HepG2 (cell line): ENCODE results near the gene VEZT. TPM values are rescaled to one million over a fixed set of nuclear protein-coding genes. Genes with fewer than 3 reads are reported as not detected.

Experiments used
- AFF4 ChIP-seq: sonication (generic); formaldehyde crosslinking; IDR thresholded peaks from 2 replicates; pipeline ENCODE4 v1.4.0; 2020; ENCODE audit warnings: missing genetic modification reagents
- KAT7 ChIP-seq: IDR thresholded peaks from 2 replicates; pipeline ENCODE4 v1.6.1; 2018; ENCODE audit warnings: borderline replicate concordance, missing compliant biosample characterization
- KLF9 ChIP-seq: IDR thresholded peaks from 2 replicates; pipeline ENCODE4 v1.6.1; 2016; ENCODE audit warnings: low read depth
- NBN ChIP-seq: fragments of 450-650 bp; conservative IDR thresholded peaks from 2 replicates; pipeline ENCODE4 v1.6.1; 2017
- PATZ1 ChIP-seq: sonication (generic); formaldehyde crosslinking; IDR thresholded peaks from 2 replicates; pipeline ENCODE4 v1.4.0; 2020; ENCODE audit warnings: missing genetic modification reagents
- RFXAP ChIP-seq: sonication (generic); formaldehyde crosslinking; IDR thresholded peaks from 2 replicates; pipeline ENCODE4 v1.4.0; 2020; ENCODE audit warnings: missing genetic modification reagents, borderline replicate concordance
- SSRP1 ChIP-seq: IDR thresholded peaks from 2 replicates; pipeline ENCODE4 v1.6.1; 2016; ENCODE audit warnings: control low read depth
- TGIF2 ChIP-seq: IDR thresholded peaks from 2 replicates; pipeline ENCODE4 v1.6.1; 2016; ENCODE audit warnings: control low read depth, missing compliant biosample characterization
- ZBTB7A ChIP-seq: sonication (generic); formaldehyde crosslinking; IDR thresholded peaks from 2 replicates; pipeline ENCODE4 v1.8.0; 2022; ENCODE audit warnings: mild to moderate bottlenecking, missing genetic modification reagents
- ZEB1 ChIP-seq: IDR thresholded peaks from 2 replicates; pipeline ENCODE4 v1.6.1; 2012; ENCODE audit warnings: mild to moderate bottlenecking, low read depth, inconsistent platforms; ENCODE audit not compliant: insufficient replicate concordance
- ZNF138 ChIP-seq: sonication (generic); formaldehyde crosslinking; IDR thresholded peaks from 2 replicates; pipeline ENCODE4 v1.5.0; 2020; ENCODE audit warnings: mild to moderate bottlenecking, low read depth, missing genetic modification reagents
- ZNF317 ChIP-seq: sonication (generic); formaldehyde crosslinking; IDR thresholded peaks from 2 replicates; pipeline ENCODE4 v1.5.0; 2020; ENCODE audit warnings: mild to moderate bottlenecking, missing genetic modification reagents
- ZNF558 ChIP-seq: sonication (generic); formaldehyde crosslinking; IDR thresholded peaks from 2 replicates; pipeline ENCODE4 v1.9.0; 2022; ENCODE audit warnings: mild to moderate bottlenecking, missing genetic modification reagents, borderline replicate concordance
- ZNF598 ChIP-seq: sonication (generic); formaldehyde crosslinking; IDR thresholded peaks from 2 replicates; pipeline ENCODE4 v1.5.1; 2020; ENCODE audit warnings: mild to moderate bottlenecking, missing genetic modification reagents, borderline replicate concordance
- ZNF775 ChIP-seq: sonication (generic); formaldehyde crosslinking; IDR thresholded peaks from 2 replicates; pipeline ENCODE4 v1.4.0; 2020; ENCODE audit warnings: missing genetic modification reagents, mild to moderate bottlenecking, moderate library complexity, borderline replicate concordance
- ZNF777 ChIP-seq: sonication (generic); formaldehyde crosslinking; IDR thresholded peaks from 2 replicates; pipeline ENCODE4 v1.4.0; 2020; ENCODE audit warnings: missing genetic modification reagents
- ZSCAN30 ChIP-seq: sonication (generic); formaldehyde crosslinking; IDR thresholded peaks from 2 replicates; pipeline ENCODE4 v1.5.0; 2020; ENCODE audit warnings: mild to moderate bottlenecking, missing genetic modification reagents
- polyA plus RNA-seq, 8 experiments: library from polyadenylated mRNA; depleted of rRNA in 3 of 8; stranded (reverse) in 7 of 8; unstranded in 1 of 8; fragments of >200 nt; fragmentation: Illumina TruSeq in 4 of 8; extraction: Trizol in 4 of 8; gene quantifications; 2 replicates each; pipeline versions ENCODE4 v1.2.1 to v1.2.3, GENCODE V29; 2011 to 2016; ENCODE audit warnings: low read depth in 4 of 8, missing spikeins in 1 of 8, mixed read lengths in 1 of 8; ENCODE audit not compliant: insufficient read depth in 1 of 8
- total RNA-seq, 5 experiments: library from RNA; depleted of rRNA; stranded (reverse); fragments of >200 nt; fragmentation: Illumina TruSeq; extraction: Trizol; gene quantifications; 2 replicates each; pipeline ENCODE4 v1.2.3, GENCODE V29; 2016; ENCODE audit warnings: low read depth in 1 of 5
- TF ChIP-seq, protein P1 (sequence below): sonication (generic); formaldehyde crosslinking; IDR thresholded peaks from 2 replicates; pipeline ENCODE4 v1.4.0; 2020; ENCODE audit warnings: low read depth, mild to moderate bottlenecking, missing genetic modification reagents
- TF ChIP-seq, protein P2 (sequence below): sonication (generic); formaldehyde crosslinking; IDR thresholded peaks from 2 replicates; pipeline ENCODE4 v1.4.0; 2020; ENCODE audit warnings: missing genetic modification reagents, borderline replicate concordance

Gene VEZT
- total and polyA plus RNA-seq, 2 of the 13 experiments (the other 11 are each of a cell fraction or from before 2014, with no cell fraction given), result 35.5 to 51.6 TPM

- TF ChIP-seq ZNF558 (CRISPR knock-in tag), result peak; percentile 51; the same call in 1 of the 2 replicates
- no peak for TF ChIP-seq NBN
- TF ChIP-seq ZNF317 (CRISPR knock-in tag), result peak; percentile 68; the same call in 1 of the 2 replicates
- TF ChIP-seq TGIF2 (CRISPR knock-in tag), result 0 out of 2 replicates have a peak, but pooled peaks have one; percentile 9
- 0 out of 2 replicates have a peak, but pooled peaks have one; percentile 8 for TF ChIP-seq KLF9
- TF ChIP-seq, protein P1, sequence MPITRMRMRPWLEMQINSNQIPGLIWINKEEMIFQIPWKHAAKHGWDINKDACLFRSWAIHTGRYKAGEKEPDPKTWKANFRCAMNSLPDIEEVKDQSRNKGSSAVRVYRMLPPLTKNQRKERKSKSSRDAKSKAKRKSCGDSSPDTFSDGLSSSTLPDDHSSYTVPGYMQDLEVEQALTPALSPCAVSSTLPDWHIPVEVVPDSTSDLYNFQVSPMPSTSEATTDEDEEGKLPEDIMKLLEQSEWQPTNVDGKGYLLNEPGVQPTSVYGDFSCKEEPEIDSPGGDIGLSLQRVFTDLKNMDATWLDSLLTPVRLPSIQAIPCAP (CRISPR knock-in tag), result peak; percentile 2; the same call in 1 of the 2 replicates
- peak; percentile 63 for TF ChIP-seq ZNF777 (CRISPR knock-in tag)
- TF ChIP-seq, protein P2, sequence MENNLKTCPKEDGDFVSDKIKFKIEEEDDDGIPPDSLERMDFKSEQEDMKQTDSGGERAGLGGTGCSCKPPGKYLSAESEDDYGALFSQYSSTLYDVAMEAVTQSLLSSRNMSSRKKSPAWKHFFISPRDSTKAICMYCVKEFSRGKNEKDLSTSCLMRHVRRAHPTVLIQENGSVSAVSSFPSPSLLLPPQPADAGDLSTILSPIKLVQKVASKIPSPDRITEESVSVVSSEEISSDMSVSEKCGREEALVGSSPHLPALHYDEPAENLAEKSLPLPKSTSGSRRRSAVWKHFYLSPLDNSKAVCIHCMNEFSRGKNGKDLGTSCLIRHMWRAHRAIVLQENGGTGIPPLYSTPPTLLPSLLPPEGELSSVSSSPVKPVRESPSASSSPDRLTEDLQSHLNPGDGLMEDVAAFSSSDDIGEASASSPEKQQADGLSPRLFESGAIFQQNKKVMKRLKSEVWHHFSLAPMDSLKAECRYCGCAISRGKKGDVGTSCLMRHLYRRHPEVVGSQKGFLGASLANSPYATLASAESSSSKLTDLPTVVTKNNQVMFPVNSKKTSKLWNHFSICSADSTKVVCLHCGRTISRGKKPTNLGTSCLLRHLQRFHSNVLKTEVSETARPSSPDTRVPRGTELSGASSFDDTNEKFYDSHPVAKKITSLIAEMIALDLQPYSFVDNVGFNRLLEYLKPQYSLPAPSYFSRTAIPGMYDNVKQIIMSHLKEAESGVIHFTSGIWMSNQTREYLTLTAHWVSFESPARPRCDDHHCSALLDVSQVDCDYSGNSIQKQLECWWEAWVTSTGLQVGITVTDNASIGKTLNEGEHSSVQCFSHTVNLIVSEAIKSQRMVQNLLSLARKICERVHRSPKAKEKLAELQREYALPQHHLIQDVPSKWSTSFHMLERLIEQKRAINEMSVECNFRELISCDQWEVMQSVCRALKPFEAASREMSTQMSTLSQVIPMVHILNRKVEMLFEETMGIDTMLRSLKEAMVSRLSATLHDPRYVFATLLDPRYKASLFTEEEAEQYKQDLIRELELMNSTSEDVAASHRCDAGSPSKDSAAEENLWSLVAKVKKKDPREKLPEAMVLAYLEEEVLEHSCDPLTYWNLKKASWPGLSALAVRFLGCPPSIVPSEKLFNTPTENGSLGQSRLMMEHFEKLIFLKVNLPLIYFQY, result 0 out of 2 replicates have a peak, but pooled peaks have one; percentile 11
- 0 out of 2 replicates have a peak, but pooled peaks have one; percentile 3 for TF ChIP-seq ZNF598 (CRISPR knock-in tag)
- TF ChIP-seq ZSCAN30 (CRISPR knock-in tag), result 0 out of 2 replicates have a peak, but pooled peaks have one; percentile 68
- TF ChIP-seq ZNF775, result no peak
- TF ChIP-seq ZEB1, result peak; percentile 34
- TF ChIP-seq ZNF138 (CRISPR knock-in tag), result no peak
- peak; percentile 10; the same call in 1 of the 2 replicates for TF ChIP-seq PATZ1 (CRISPR knock-in tag)
- TF ChIP-seq ZBTB7A (CRISPR knock-in tag), result peak; percentile 1; the same call in 1 of the 2 replicates
- 0 out of 2 replicates have a peak, but pooled peaks have one; percentile 70 for TF ChIP-seq RFXAP (CRISPR knock-in tag)
- 0 out of 2 replicates have a peak, but pooled peaks have one; percentile 19 for TF ChIP-seq AFF4
- no peak for TF ChIP-seq KAT7
- no peak for TF ChIP-seq SSRP1 (CRISPR knock-in tag)
These were observed 763 bp upstream of the VEZT start (continued) for GRCh38 chr12:95216711-95217376.
